Transverse colon (tissue), 3 donors: ENCODE results near the gene PRKACG.

Source experiments
- CTCF ChIP-seq, 5 experiments: fragments of 200-600 bp in 3 of 5; fragments of 450-650 bp in 2 of 5; sonication (generic) in 3 of 5; IDR thresholded peaks; 1 replicate in 2 of 5; 2 replicates in 3 of 5; pipeline ENCODE4 v1.5.1; 2016 to 2017; ENCODE audit warnings: antibody characterized with exemption in 5 of 5, inconsistent platforms in 3 of 5, mild to moderate bottlenecking in 2 of 5, moderate library complexity in 1 of 5
- POLR2A ChIP-seq: fragments of 450-650 bp; IDR thresholded peaks from one replicate; pipeline ENCODE4 v1.6.1; 2016; ENCODE audit warnings: antibody characterized with exemption, mild to moderate bottlenecking, moderate library complexity

GRCh38 chr9:68998812-68999211 is 15.1 kb downstream of the PRKACG start:
- TF ChIP-seq CTCF (IDR thresholded peaks at IDR 0.05) (no peak), POLR2A (no peak)
